Measurements from ENCODE around the gene PRSS50.
"Not testable (repeated sequence)": the region's sequence is repeated elsewhere in the genome, so short reads cannot be mapped to it uniquely, and the experiment has no call there.

The PRSS50 gene

GRCh38 chr3:46717447-46718231 is at the start of gene PRSS50:
TSS of gene PRSS50 (minus strand) at chr3:46717869. CDS start at chr3:46717824, 45 bp downstream.
- TF ChIP-seq CTCF (IDR thresholded peaks at IDR 0.05; ENCODE audit: low read depth, low read length, missing control alignments), result peak; percentile 40
- no peak for DNase-seq (ENCODE audit: low read depth)
- H3K4me3 ChIP-seq (ENCODE audit: low read depth, low read length), result no peak within 1 kb of the TSS

- no peak for TF ChIP-seq CTCF (IDR thresholded peaks at IDR 0.05; ENCODE audit: low read depth, low read length, missing control alignments)
- H3K4me3 ChIP-seq (ENCODE audit: low read depth, low read length), result no peak overlapping the region
- no peak for DNase-seq (ENCODE audit: low read depth)
Observed at GRCh38 chr3:46764206-46764605, 46.5 kb upstream of the PRSS50 start.

- TF ChIP-seq CTCF (IDR thresholded peaks at IDR 0.05; ENCODE audit: low read depth, low read length, missing control alignments), result no peak
- no peak for DNase-seq (ENCODE audit: low read depth)
- H3K4me3 ChIP-seq (ENCODE audit: low read depth, low read length), result no peak overlapping the region
Observed at GRCh38 chr3:46763178-46763577, 45.5 kb upstream of the PRSS50 start.

GRCh38 chr3:46759239-46760167 is 41.8 kb upstream of the PRSS50 start:
- TF ChIP-seq CTCF (IDR thresholded peaks at IDR 0.05; ENCODE audit: low read depth, low read length, missing control alignments), result no peak
- no peak overlapping the region for H3K4me3 ChIP-seq (ENCODE audit: low read depth, low read length)
- DNase-seq (ENCODE audit: low read depth), result no peak

- DNase-seq (ENCODE audit: low read depth), result no peak
- no peak for TF ChIP-seq CTCF (IDR thresholded peaks at IDR 0.05; ENCODE audit: low read depth, low read length, missing control alignments)
- H3K4me3 ChIP-seq (ENCODE audit: low read depth, low read length), result no peak overlapping the region
Observed at GRCh38 chr3:46756642-46757041, 39.0 kb upstream of the PRSS50 start.

GRCh38 chr3:46755646-46756045 is 38.0 kb upstream of the PRSS50 start:
- DNase-seq (ENCODE audit: low read depth), result no peak
- no peak for TF ChIP-seq CTCF (IDR thresholded peaks at IDR 0.05; ENCODE audit: low read depth, low read length, missing control alignments)
- no peak overlapping the region for H3K4me3 ChIP-seq (ENCODE audit: low read depth, low read length)

GRCh38 chr3:46753127-46753526 is 35.5 kb upstream of the PRSS50 start:
- DNase-seq (ENCODE audit: low read depth); H3K4me3 ChIP-seq (ENCODE audit: low read depth, low read length): not testable (repeated sequence)

Data from GM12864 (cell line).